ENCODE data around the gene COL6A2. TPM values are rescaled to one million over a fixed set of nuclear protein-coding genes. Genes with fewer than 3 reads are reported as not detected.

Gene COL6A2
- polyA plus RNA-seq, 2 of the 4 experiments (the other 2 are of a cell fraction), result 2.3 to 13.1 TPM

GRCh38 chr21:46094401-46095082 is 3.4 kb upstream of the COL6A2 start (continued):
- TF ChIP-seq ZC3H11A (IDR thresholded peaks at IDR 0.05) (no peak), PBX3 (IDR thresholded peaks at IDR 0.05) (no peak), KDM1A (IDR thresholded peaks at IDR 0.05; ENCODE audit: low read depth) (no peak), SMC3 (IDR thresholded peaks at IDR 0.05) (no peak)

GRCh38 chr21:46095083-46095719 is 2.7 kb upstream of the COL6A2 start:
- Histone ChIP-seq H3K4me2 (no peak overlapping the region), H3K9me3 (no peaks in the 10 kb centered on the region), H3K4me1 (no peaks in the 10 kb centered on the region), H3K27ac (no peak overlapping the region), H3K4me3 (no peak overlapping the region)
- no peak for TF ChIP-seq HES2 (IDR thresholded peaks at IDR 0.05)
- no peak for TF ChIP-seq FOSB (CRISPR knock-in tag; IDR thresholded peaks at IDR 0.05)
- TF ChIP-seq KDM1A (IDR thresholded peaks at IDR 0.05; ENCODE audit: low read depth), result no peak
- no peak for TF ChIP-seq EHF (CRISPR knock-in tag; IDR thresholded peaks at IDR 0.05)
- no peak for TF ChIP-seq HEYL (CRISPR knock-in tag; IDR thresholded peaks at IDR 0.05)
- TF ChIP-seq CBX2 (IDR thresholded peaks at IDR 0.05; ENCODE audit: borderline replicate concordance, low read depth), result no peak
- TF ChIP-seq ZNF302 (CRISPR knock-in tag; IDR thresholded peaks at IDR 0.05), result no peak
- TF ChIP-seq HDAC2 (IDR thresholded peaks at IDR 0.05), result no peak
- no peak for TF ChIP-seq JUNB (IDR thresholded peaks at IDR 0.05)
- DNase-seq (ENCODE audit: low read depth in 1 of 2, low spot score in 1 of 2) (no peak), FAIRE-seq (no peak), ATAC-seq (no peak)
- CTCF ChIA-PET, result interaction anchor here (0.7 to 2.6 kb wide), 2 partner anchors 56 to 124 kb away, joined by 3 to 19 read pairs; no protein-coding TSS in a partner anchor
- POLR2A ChIA-PET, result no interaction called here
- WGBS (ENCODE audit: missing lambda C conversion rate), result 84% methylated on average over 16 of the region's 16 CpGs

GRCh38 chr21:46095814-46096595 is 1.9 kb upstream of the COL6A2 start:
- ATAC-seq, result no peak
- Histone ChIP-seq H3K27ac (no peak overlapping the region), H3K4me3 (no peak overlapping the region), H3K4me2 (no peak overlapping the region), H3K4me1 (no peaks in the 10 kb centered on the region), H3K9me3 (no peaks in the 10 kb centered on the region)
- DNase-seq (ENCODE audit: low read depth in 1 of 2, low spot score in 1 of 2), result no peak
- ChIA-PET CTCF (interaction anchor here (0.7 to 2.6 kb wide), 4 partner anchors 22 to 125 kb away, joined by 3 to 19 read pairs (median 4); no protein-coding TSS in a partner anchor), POLR2A (no interaction called here)
- 68% methylated on average over 8 of the region's 12 CpGs for WGBS (ENCODE audit: missing lambda C conversion rate)
- TF ChIP-seq KDM5A (IDR thresholded peaks at IDR 0.05) (no peak), GATA3 (IDR thresholded peaks at IDR 0.05; ENCODE audit: borderline replicate concordance) (no peak), NPAS2 (CRISPR knock-in tag; IDR thresholded peaks at IDR 0.05; ENCODE audit: borderline replicate concordance) (no peak), ZSCAN20 (CRISPR knock-in tag; IDR thresholded peaks at IDR 0.05) (no peak), PBX3 (IDR thresholded peaks at IDR 0.05) (no peak), MAX (IDR thresholded peaks at IDR 0.05) (no peak), TFCP2L1 (CRISPR knock-in tag; IDR thresholded peaks at IDR 0.05) (no peak), MAFK (IDR thresholded peaks at IDR 0.05; ENCODE audit: partially characterized antibody) (no peak), RARB (CRISPR knock-in tag; IDR thresholded peaks at IDR 0.05) (no peak), ELK1 (IDR thresholded peaks at IDR 0.05; ENCODE audit: low read depth, low read length) (no peak), EHMT2 (IDR thresholded peaks at IDR 0.05; ENCODE audit: low read depth) (no peak), CHD4 (IDR thresholded peaks at IDR 0.05; ENCODE audit: borderline replicate concordance) (no peak), ZFP36 (IDR thresholded peaks at IDR 0.05; ENCODE audit: borderline replicate concordance, partially characterized antibody) (no peak), CBX2 (IDR thresholded peaks at IDR 0.05; ENCODE audit: borderline replicate concordance, low read depth) (no peak), FOSL2 (IDR thresholded peaks at IDR 0.05) (no peak), FOSL2 (CRISPR knock-in tag; IDR thresholded peaks at IDR 0.05) (no peak), NR3C1 (IDR thresholded peaks at IDR 0.05) (no peak), KDM1A (IDR thresholded peaks at IDR 0.05; ENCODE audit: low read depth) (no peak)
- no peak for FAIRE-seq

Measured in A549 (cell line).